ENCODE results near the gene GALNT9. TPM values are rescaled to one million over a fixed set of nuclear protein-coding genes. Genes with fewer than 3 reads are reported as not detected.

GALNT9 gene
- total RNA-seq, 1 experiment from 2014 or later: 2.6 TPM

- H2AFZ ChIP-seq (ENCODE audit: low read depth, low read length, poor library complexity, severe bottlenecking): no peak overlapping the region
- no peak overlapping the region for H3K4me2 ChIP-seq (ENCODE audit: low read length)
- ATAC-seq (no peak), DNase-seq (ENCODE audit: low read depth, low spot score) (no peak)
- intact Hi-C loops (cut with micrococcal nuclease): no loop called here
- no peak overlapping the region for H3K9ac ChIP-seq (ENCODE audit: low read length)
- H3K36me3 ChIP-seq (ENCODE audit: control insufficient read depth in 1 of 2, insufficient read depth in 2 of 2, low read length in 2 of 2): no peaks in the 10 kb centered on the region
- BruUV-seq (replicated peaks): no TSS peak
- ChIA-PET RAD21 (ENCODE audit: low non-redundant PET in 1 of 2, low total read pairs in 2 of 2, uncharacterized antibody in 2 of 2, unreplicated experiment in 2 of 2) (no interaction called here), CTCF (no interaction called here), POLR2A (no interaction called here)
- H3K79me2 ChIP-seq (ENCODE audit: insufficient read depth, low read length): no peaks in the 10 kb centered on the region
- no peak overlapping the region for H3K4me3 ChIP-seq (replicated peaks in 1 of 2; ENCODE audit: low read depth in 1 of 2, low read length in 2 of 2)
- no peak overlapping the region for H3K27ac ChIP-seq (ENCODE audit: low read depth, low read length)
- no peaks in the 10 kb centered on the region for H4K20me1 ChIP-seq (ENCODE audit: insufficient read depth)
- H3K4me1 ChIP-seq (ENCODE audit: control insufficient read depth in 1 of 2, insufficient read depth in 2 of 2, low read length in 2 of 2): no peaks in the 10 kb centered on the region
- H3K9me2 ChIP-seq (ENCODE audit: insufficient read depth): no peaks in the 10 kb centered on the region
- H3K27me3 ChIP-seq (ENCODE audit: insufficient read depth, low read length): no peaks in the 10 kb centered on the region
- no peaks in the 10 kb centered on the region for H3K9me3 ChIP-seq (ENCODE audit: control insufficient read depth in 1 of 2, insufficient read depth in 1 of 2, low read depth in 1 of 2, low read length in 2 of 2)
- TF ChIP-seq TCF7L2 (IDR thresholded peaks at IDR 0.05; ENCODE audit: borderline replicate concordance, extremely low read depth, insufficient read depth, insufficient read length) (no peak), ATF3 (IDR thresholded peaks at IDR 0.05) (no peak), ZNF274 (IDR thresholded peaks at IDR 0.05; ENCODE audit: low read depth, low read length) (no peak), EZH2 (IDR thresholded peaks at IDR 0.05) (no peak), ZBTB33 (IDR thresholded peaks at IDR 0.05; ENCODE audit: extremely low read depth, insufficient replicate concordance, low read length) (no peak), RAD21 (IDR thresholded peaks at IDR 0.05; ENCODE audit: low read depth) (no peak)
Observed at GRCh38 chr12:132205271-132206045, 123.9 kb downstream of the GALNT9 start.

Data from HCT116 (cell line).